Measurements from ENCODE around the gene ARHGAP19. TPM values are rescaled to one million over a fixed set of nuclear protein-coding genes. Genes with fewer than 3 reads are reported as not detected.

The ARHGAP19 gene
- total and polyA plus RNA-seq, 2 of the 8 experiments (the other 6 are each of a cell fraction or from before 2014, with no cell fraction given): 13.3 to 32.1 TPM

GRCh38 chr10:97190450-97190849 lies 102.0 kb downstream of the ARHGAP19 start:
- H3K23ac ChIP-seq (ENCODE audit: insufficient read length): no peak overlapping the region
- H2AK5ac ChIP-seq (ENCODE audit: low read depth, low read length): no peak overlapping the region
- H3K4ac ChIP-seq (replicated peaks; ENCODE audit: insufficient read length, low read depth, low read length): no peak overlapping the region
- H2AFZ ChIP-seq (ENCODE audit: low read length): no peak overlapping the region
- no peak overlapping the region for H4K8ac ChIP-seq (ENCODE audit: extremely low read depth, insufficient read depth, low read length)
- no peak overlapping the region for H2BK15ac ChIP-seq (ENCODE audit: low read length)
- H2BK5ac ChIP-seq (ENCODE audit: low read depth, low read length): no peak overlapping the region
- H3K4me2 ChIP-seq (ENCODE audit: insufficient read depth in 1 of 2, low read depth in 2 of 2, low read length in 2 of 2): no peak overlapping the region
- no peak overlapping the region for H3K14ac ChIP-seq (ENCODE audit: insufficient read length)
- no peak overlapping the region for H3K27ac ChIP-seq (ENCODE audit: low read depth, low read length)
- peaks cover 0 to 17% (median 5%) of the 10 kb centered on the region in 4 experiments; a peak in 5 of 7 replicates for H3K4me1 ChIP-seq (replicated peaks in 1 of 4; ENCODE audit: control insufficient read depth in 3 of 4, insufficient read depth in 4 of 4, low read length in 3 of 4)
- TF ChIP-seq RXRA (IDR thresholded peaks at IDR 0.05; ENCODE audit: insufficient read depth, low read depth, low read length) (no peak), SAP30 (IDR thresholded peaks at IDR 0.05; ENCODE audit: insufficient read depth, insufficient replicate concordance, low read length) (no peak), ASH2L (IDR thresholded peaks at IDR 0.05; ENCODE audit: low read length) (no peak), SP1 (IDR thresholded peaks at IDR 0.05; ENCODE audit: low read depth, low read length) (no peak), RFX5 (IDR thresholded peaks at IDR 0.05; ENCODE audit: borderline replicate concordance, low read depth, low read length) (no peak), HDAC6 (IDR thresholded peaks at IDR 0.05; ENCODE audit: low read depth, low read length) (no peak), RBBP5 (IDR thresholded peaks at IDR 0.05; ENCODE audit: borderline replicate concordance, low read depth, low read length) (no peak), CEBPB (IDR thresholded peaks at IDR 0.05; ENCODE audit: low read depth, low read length) (no peak), CBX8 (IDR thresholded peaks at IDR 0.05; ENCODE audit: borderline replicate concordance, low read depth, low read length) (no peak), E2F6 (IDR thresholded peaks at IDR 0.05) (no peak)
- no peaks in the 10 kb centered on the region for H3K79me2 ChIP-seq (ENCODE audit: control insufficient read depth in 1 of 2, insufficient read depth in 2 of 2, low read length in 2 of 2)
- no peak overlapping the region for H3K18ac ChIP-seq (ENCODE audit: extremely low read depth, low read length)
- no peaks in the 10 kb centered on the region for H3K9me3 ChIP-seq (ENCODE audit: insufficient read depth in 2 of 2, low read depth in 1 of 2, low read length in 1 of 2)
- H3K9ac ChIP-seq (replicated peaks in 1 of 4; ENCODE audit: extremely low read depth in 1 of 4, low read depth in 3 of 4, low read length in 3 of 4): no peak overlapping the region
- H3K36me3 ChIP-seq (ENCODE audit: control insufficient read depth in 2 of 4, insufficient read depth in 4 of 4, low read length in 3 of 4): no peaks in the 10 kb centered on the region
- ChIA-PET CTCF (ENCODE audit: partially characterized antibody) (interaction anchor here (0.6 to 2.1 kb wide), 11 partner anchors 10 to 427 kb away, joined by 3 to 10 read pairs (median 3); no protein-coding TSS in a partner anchor), POLR2A (ENCODE audit: partially characterized antibody) (interaction anchor here (0.5 to 1.5 kb wide), 2 partner anchors 15 to 157 kb away, joined by 3 to 8 read pairs; no protein-coding TSS in a partner anchor)
- H4K91ac ChIP-seq (replicated peaks; ENCODE audit: insufficient read length, low read length): no peak overlapping the region
- H4K20me1 ChIP-seq (replicated peaks in 1 of 2; ENCODE audit: control insufficient read depth in 1 of 2, insufficient read depth in 2 of 2, low read length in 2 of 2): peaks cover 0 to 4% of the 10 kb centered on the region in 2 experiments
- FAIRE-seq (no peak), DNase-seq (ENCODE audit: low read depth in 1 of 2, low spot score in 2 of 2) (no peak)
- H2BK12ac ChIP-seq (ENCODE audit: low read depth, low read length): no peak overlapping the region
- H2BK120ac ChIP-seq (replicated peaks; ENCODE audit: low read depth, low read length): no peak overlapping the region
- peaks cover 11 to 29% (median 26%) of the 10 kb centered on the region in 4 experiments for H3K27me3 ChIP-seq (replicated peaks in 1 of 4; ENCODE audit: control insufficient read depth in 3 of 4, extremely low read depth in 1 of 4, insufficient read depth in 3 of 4, low read length in 3 of 4)
- no peak overlapping the region for H2BK20ac ChIP-seq (ENCODE audit: low read length)
- peaks cover 8% of the 10 kb centered on the region; the same call in 1 of the 2 replicates for H3K23me2 ChIP-seq (ENCODE audit: low read depth, low read length)
- WGBS, 2 experiments (ENCODE audit: extremely low coverage in 1 of 2, insufficient coverage in 1 of 2, insufficient read length in 1 of 2, insufficient replicate concordance in 2 of 2, low coverage in 1 of 2, low lambda C conversion rate in 2 of 2, missing lambda C conversion rate in 1 of 2): 98% methylated on average over 2 of the region's 2 CpGs; no CpG with 5 or more reads in 1 of the 2 experiments
- H3K4me3 ChIP-seq (ENCODE audit: extremely low read depth in 1 of 4, insufficient read depth in 2 of 4, low read depth in 3 of 4, low read length in 4 of 4): no peak overlapping the region
- no peak overlapping the region for H3K56ac ChIP-seq (replicated peaks; ENCODE audit: insufficient read length, low read depth, low read length)
- H4K5ac ChIP-seq (ENCODE audit: insufficient read length, low read depth, low read length): no peak overlapping the region
- no peaks in the 10 kb centered on the region for H3K79me1 ChIP-seq (ENCODE audit: low read depth, low read length)
